ENCODE measurements around the gene KCNAB2.

- TF ChIP-seq CTCF (IDR thresholded peaks at IDR 0.05) (no peak), EZH2 (IDR thresholded peaks at IDR 0.05; ENCODE audit: borderline replicate concordance, insufficient read depth, low read depth, low read length, poor library complexity, severe bottlenecking) (no peak)
Measured at GRCh38 chr1:6051423-6051822, 5.7 kb downstream of the KCNAB2 start.
